T-helper 2 cell treated with Interferon-gamma antibody and Interleukin-4, amounts not matched to agents 5 μg/mL and 100 μg/mL, for 36 hours (primary cell): ENCODE data around the gene HOXB2.

ENCODE experiments used
- DNase-seq: peaks from one replicate; pipeline ENCODE4 v3.0.0; 2021; ENCODE audit warnings: low spot score
- H3K27ac Mint-ChIP-seq: one replicate; pipeline ENCODE4 v1.8.0; 2021; ENCODE audit warnings: mild to moderate bottlenecking, mixed read lengths
- H3K27me3 Mint-ChIP-seq: one replicate; pipeline ENCODE4 v1.8.0; 2021; ENCODE audit warnings: low read depth, mixed read lengths
- H3K36me3 Mint-ChIP-seq: one replicate; pipeline ENCODE4 v1.8.0; 2021; ENCODE audit warnings: low read depth, mixed read lengths
- H3K4me1 Mint-ChIP-seq: one replicate; pipeline ENCODE4 v1.8.0; 2021; ENCODE audit warnings: low read depth, mixed read lengths
- H3K4me3 Mint-ChIP-seq: one replicate; pipeline ENCODE4 v1.8.0; 2022; ENCODE audit warnings: mild to moderate bottlenecking, moderate library complexity, mixed read lengths
- H3K9me3 Mint-ChIP-seq: one replicate; pipeline ENCODE4 v1.8.0; 2021; ENCODE audit warnings: mixed read lengths

HOXB2 gene

GRCh38 chr17:48565022-48565554 is 20.2 kb upstream of the HOXB2 start:
- peaks cover 16% of the 10 kb centered on the region for H3K4me1 Mint-ChIP-seq
- no peak overlapping the region for H3K4me3 Mint-ChIP-seq
- DNase-seq: no peak
- no peak overlapping the region for H3K27ac Mint-ChIP-seq
- H3K27me3 Mint-ChIP-seq: peaks cover 33% of the 10 kb centered on the region
- peaks cover 8% of the 10 kb centered on the region for H3K36me3 Mint-ChIP-seq
- no peaks in the 10 kb centered on the region for H3K9me3 Mint-ChIP-seq

DNA sequence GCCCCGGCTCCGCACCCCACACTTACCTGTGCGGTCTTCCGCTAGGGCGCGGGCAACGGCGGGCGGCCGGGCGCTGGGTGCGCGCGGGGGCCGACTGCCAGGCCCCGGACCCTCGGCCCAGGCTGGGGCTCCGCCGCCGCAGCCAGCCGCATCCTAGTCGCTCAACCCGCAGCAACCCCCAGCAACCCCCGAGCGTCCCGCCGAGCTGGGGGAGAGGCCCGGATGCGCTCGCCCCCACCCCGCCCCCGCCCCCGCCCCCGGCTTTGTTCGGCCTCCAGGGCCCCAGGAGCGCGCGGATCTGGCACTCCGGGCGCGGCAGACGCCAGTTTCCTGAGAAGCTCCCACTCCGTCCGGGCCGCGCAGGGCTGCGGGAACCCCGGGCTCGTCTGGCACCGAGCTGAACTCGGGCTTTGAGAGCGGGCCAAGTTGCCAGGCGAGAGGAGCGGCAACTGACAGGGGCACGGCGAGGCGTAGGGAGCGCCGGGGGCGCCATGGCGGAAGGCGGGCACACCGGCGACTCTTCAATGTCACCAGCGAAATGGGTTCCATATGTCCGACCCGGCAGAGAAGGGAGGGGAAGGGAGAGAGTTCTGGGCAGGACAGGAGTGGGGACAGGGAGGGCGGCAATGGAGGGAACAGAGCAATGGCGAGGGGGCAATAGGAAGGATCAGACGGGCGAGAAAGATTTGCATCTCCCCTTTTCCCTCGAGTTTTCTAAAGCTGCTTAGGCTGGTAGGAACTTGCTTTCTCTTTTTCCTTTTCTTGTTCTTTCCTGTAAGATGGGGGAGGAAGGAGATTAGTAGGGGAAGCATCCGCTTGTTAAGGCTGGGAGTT is 19.5 kb upstream of the HOXB2 start:
- H3K36me3 Mint-ChIP-seq: peaks cover 8% of the 10 kb centered on the region
- no peak overlapping the region for H3K4me3 Mint-ChIP-seq
- peaks cover 16% of the 10 kb centered on the region for H3K4me1 Mint-ChIP-seq
- no peaks in the 10 kb centered on the region for H3K9me3 Mint-ChIP-seq
- H3K27ac Mint-ChIP-seq: no peak overlapping the region
- H3K27me3 Mint-ChIP-seq: peaks cover 31% of the 10 kb centered on the region
- no peak for DNase-seq

- peaks cover 14% of the 10 kb centered on the region for H3K4me1 Mint-ChIP-seq
- H3K9me3 Mint-ChIP-seq: no peaks in the 10 kb centered on the region
- no peak for DNase-seq
- H3K36me3 Mint-ChIP-seq: peaks cover 8% of the 10 kb centered on the region
- no peak overlapping the region for H3K4me3 Mint-ChIP-seq
- H3K27me3 Mint-ChIP-seq: peaks cover 26% of the 10 kb centered on the region
- H3K27ac Mint-ChIP-seq: no peak overlapping the region
Measured at GRCh38 chr17:48563867-48564187, 18.9 kb upstream of the HOXB2 start.

DNA sequence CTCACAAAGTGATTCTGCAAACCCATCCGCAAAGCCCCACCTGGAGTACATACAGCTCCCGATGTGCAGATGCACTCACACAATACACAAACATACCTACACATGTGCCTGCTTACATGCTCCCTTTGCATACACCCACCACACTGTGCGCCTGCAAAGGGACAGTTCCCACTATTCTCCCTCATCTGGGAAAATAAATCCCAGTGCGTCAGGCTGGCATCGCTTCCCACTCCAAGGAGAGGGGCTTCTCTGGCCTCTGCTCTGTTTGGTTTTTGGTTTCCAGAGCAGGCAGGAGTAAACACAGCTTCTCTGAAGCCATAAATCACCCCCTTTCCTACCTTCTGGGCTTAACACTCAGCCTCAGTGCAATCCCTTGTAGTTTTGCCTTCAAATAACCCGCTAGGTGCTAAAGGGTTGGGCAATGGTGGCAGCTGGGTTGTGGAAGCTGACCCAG is 18.5 kb upstream of the HOXB2 start:
- Mint-ChIP-seq H3K27ac (no peak overlapping the region), H3K27me3 (peaks cover 25% of the 10 kb centered on the region), H3K4me1 (peaks cover 11% of the 10 kb centered on the region), H3K4me3 (no peak overlapping the region), H3K9me3 (no peaks in the 10 kb centered on the region), H3K36me3 (peaks cover 7% of the 10 kb centered on the region)
- DNase-seq: no peak

DNA sequence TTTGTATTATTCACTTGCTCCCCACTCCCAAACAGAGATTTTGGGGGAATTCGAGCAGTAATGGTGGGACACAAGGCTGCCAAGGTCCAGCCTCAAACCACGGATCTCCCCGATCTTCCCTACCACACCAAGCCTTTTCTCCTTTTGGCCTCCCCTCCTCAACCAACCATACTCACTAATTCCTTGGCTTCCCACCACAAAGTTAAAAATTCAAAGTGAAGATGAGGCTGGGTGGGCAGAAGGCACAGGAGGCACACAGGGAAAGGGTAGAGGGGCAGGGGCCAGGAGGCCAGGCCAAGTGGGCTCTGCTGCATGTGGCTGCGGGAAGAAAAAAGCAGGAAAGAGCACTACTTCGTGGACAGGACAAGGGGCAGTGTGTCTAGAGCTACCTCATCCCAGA is 18.0 kb upstream of the HOXB2 start:
- Mint-ChIP-seq H3K27me3 (peaks cover 23% of the 10 kb centered on the region), H3K36me3 (peaks cover 5% of the 10 kb centered on the region)

GRCh38 chr17:48561884-48562810 is 17.2 kb upstream of the HOXB2 start:
- H3K4me3 Mint-ChIP-seq: no peak overlapping the region
- peaks cover 5% of the 10 kb centered on the region for H3K36me3 Mint-ChIP-seq
- no peak overlapping the region for H3K27ac Mint-ChIP-seq
- H3K9me3 Mint-ChIP-seq: no peaks in the 10 kb centered on the region
- peaks cover 11% of the 10 kb centered on the region for H3K4me1 Mint-ChIP-seq
- DNase-seq: no peak
- H3K27me3 Mint-ChIP-seq: peaks cover 25% of the 10 kb centered on the region

More for the DNA sequence above, 18.0 kb upstream of the HOXB2 start:
- DNase-seq: no peak
- Mint-ChIP-seq H3K27ac (no peak overlapping the region), H3K4me3 (no peak overlapping the region), H3K4me1 (peaks cover 11% of the 10 kb centered on the region), H3K9me3 (no peaks in the 10 kb centered on the region)

- peaks cover 7% of the 10 kb centered on the region for H3K36me3 Mint-ChIP-seq
- no peaks in the 10 kb centered on the region for H3K9me3 Mint-ChIP-seq
- peaks cover 18% of the 10 kb centered on the region for H3K4me1 Mint-ChIP-seq
- H3K27me3 Mint-ChIP-seq: peaks cover 40% of the 10 kb centered on the region
- no peak overlapping the region for H3K4me3 Mint-ChIP-seq
- H3K27ac Mint-ChIP-seq: no peak overlapping the region
- no peak for DNase-seq
Measured at GRCh38 chr17:48559840-48560817, 15.2 kb upstream of the HOXB2 start.

DNA sequence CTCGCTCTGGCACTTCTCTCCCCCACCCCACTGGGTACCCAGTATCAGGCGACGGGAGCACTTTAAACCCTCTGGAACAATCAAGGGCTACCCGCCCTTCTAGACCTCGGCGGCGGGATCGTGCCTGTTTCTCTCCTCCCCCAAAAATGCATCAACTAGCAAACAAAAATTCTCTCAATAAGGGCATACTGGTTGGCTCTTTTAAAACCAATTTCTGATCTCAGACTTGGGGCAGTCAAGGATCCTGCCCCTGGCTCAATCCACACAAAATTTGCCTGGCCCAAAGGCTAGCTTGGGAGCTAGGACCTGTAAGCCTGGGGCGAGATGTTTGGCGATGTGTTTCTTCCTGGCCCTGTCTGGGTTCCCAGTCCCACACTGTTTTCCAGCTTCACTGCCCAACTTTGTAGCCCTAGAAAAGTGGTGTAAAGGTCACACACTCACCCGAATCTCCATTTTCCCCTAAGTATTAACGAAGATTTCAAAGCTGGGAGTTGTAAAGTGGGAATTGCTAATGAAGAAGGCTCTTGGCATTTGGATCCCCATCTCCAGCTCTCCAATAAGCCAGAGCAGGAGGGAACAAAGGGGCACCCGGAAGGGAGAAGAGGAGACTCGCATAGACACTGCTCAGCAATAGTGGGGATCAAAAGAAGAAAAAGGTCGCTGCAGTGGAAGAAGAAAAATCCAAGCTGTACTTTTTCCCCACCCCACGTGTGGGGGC is 14.4 kb upstream of the HOXB2 start:
- DNase-seq: no peak
- H3K9me3 Mint-ChIP-seq: no peaks in the 10 kb centered on the region

DNA sequence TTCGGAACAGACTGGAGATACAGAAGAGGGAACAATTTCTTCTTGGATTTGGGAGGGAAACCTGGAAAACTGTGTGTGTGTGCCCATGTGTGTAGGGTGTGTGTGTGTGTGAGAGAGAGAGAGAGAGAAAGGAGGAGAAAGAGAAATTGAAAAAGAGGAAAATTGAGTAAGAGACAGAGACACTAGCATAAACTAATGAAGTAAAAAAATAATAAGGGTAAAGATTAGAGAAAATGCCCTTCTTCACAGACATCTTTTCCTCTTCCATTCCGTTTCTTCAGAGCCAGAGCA is 13.9 kb upstream of the HOXB2 start:
- H3K27me3 Mint-ChIP-seq: peaks cover 41% of the 10 kb centered on the region
- H3K4me3 Mint-ChIP-seq: no peak overlapping the region
- H3K27ac Mint-ChIP-seq: no peak overlapping the region
- H3K4me1 Mint-ChIP-seq: peaks cover 20% of the 10 kb centered on the region
- H3K9me3 Mint-ChIP-seq: no peaks in the 10 kb centered on the region
- H3K36me3 Mint-ChIP-seq: peaks cover 4% of the 10 kb centered on the region
- no peak for DNase-seq

More for the DNA sequence above, 14.4 kb upstream of the HOXB2 start:
- peaks cover 20% of the 10 kb centered on the region for H3K4me1 Mint-ChIP-seq
- no peak overlapping the region for H3K27ac Mint-ChIP-seq
- no peak overlapping the region for H3K4me3 Mint-ChIP-seq
- peaks cover 41% of the 10 kb centered on the region for H3K27me3 Mint-ChIP-seq
- H3K36me3 Mint-ChIP-seq: peaks cover 4% of the 10 kb centered on the region

DNA sequence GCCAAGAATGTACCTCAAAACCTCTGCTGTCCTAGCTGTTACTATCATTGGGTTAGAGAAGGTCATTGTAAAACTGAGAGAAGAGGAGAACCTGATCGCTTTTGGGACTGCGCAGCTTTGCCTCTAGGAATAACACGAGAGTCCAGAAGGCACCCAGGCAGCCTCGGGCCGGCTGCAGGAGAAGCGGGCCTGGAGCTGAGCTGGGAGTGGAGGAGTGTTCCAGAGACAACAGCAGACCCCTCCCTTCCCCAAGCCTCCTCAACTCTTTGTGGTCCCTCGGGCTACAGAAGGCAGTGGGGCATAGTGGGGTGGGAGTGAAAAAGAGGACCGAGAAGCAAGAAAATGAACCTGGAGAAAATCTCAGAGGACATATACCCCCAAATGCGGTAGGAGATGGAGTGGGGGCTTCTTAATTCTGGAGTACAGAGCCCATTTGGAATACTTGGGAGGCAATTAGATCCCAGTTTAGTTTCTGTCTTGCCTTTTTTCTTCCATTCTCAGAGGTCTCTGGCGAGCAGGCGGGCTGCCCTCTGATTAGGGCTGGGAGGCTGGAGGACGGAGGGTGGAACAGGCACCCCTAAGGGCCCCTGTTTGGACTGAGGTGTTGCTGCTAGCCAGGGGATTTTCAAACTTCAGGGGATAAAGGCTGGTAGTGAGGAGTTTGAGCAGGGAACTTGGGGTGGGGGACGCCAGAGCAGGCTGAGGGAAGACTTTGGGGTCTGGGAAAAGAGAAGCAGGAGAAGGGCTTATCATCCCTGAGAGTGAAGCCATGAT is 13.3 kb upstream of the HOXB2 start:
- Mint-ChIP-seq H3K4me1 (peaks cover 20% of the 10 kb centered on the region), H3K36me3 (peaks cover 8% of the 10 kb centered on the region), H3K4me3 (no peak overlapping the region), H3K27ac (no peak overlapping the region), H3K9me3 (no peaks in the 10 kb centered on the region), H3K27me3 (peaks cover 36% of the 10 kb centered on the region)
- no peak for DNase-seq

GRCh38 chr17:48556576-48557401 is 11.9 kb upstream of the HOXB2 start:
- H3K27me3 Mint-ChIP-seq: peaks cover 33% of the 10 kb centered on the region
- no peak overlapping the region for H3K27ac Mint-ChIP-seq
- H3K36me3 Mint-ChIP-seq: peaks cover 10% of the 10 kb centered on the region
- no peak overlapping the region for H3K4me3 Mint-ChIP-seq
- H3K4me1 Mint-ChIP-seq: peaks cover 16% of the 10 kb centered on the region
- DNase-seq: no peak
- no peaks in the 10 kb centered on the region for H3K9me3 Mint-ChIP-seq

GRCh38 chr17:48556229-48556575 is 11.3 kb upstream of the HOXB2 start:
- DNase-seq: no peak
- peaks cover 32% of the 10 kb centered on the region for H3K27me3 Mint-ChIP-seq
- no peak overlapping the region for H3K4me3 Mint-ChIP-seq
- H3K36me3 Mint-ChIP-seq: peaks cover 8% of the 10 kb centered on the region
- H3K27ac Mint-ChIP-seq: no peak overlapping the region
- H3K9me3 Mint-ChIP-seq: no peaks in the 10 kb centered on the region
- peaks cover 13% of the 10 kb centered on the region for H3K4me1 Mint-ChIP-seq
